ENCODE data around the gene NEXN. TPM values are rescaled to one million over a fixed set of nuclear protein-coding genes. Genes with fewer than 3 reads are reported as not detected.

The NEXN gene
- total RNA-seq, 2 experiments from 2014 or later: not detected

GRCh38 chr1:77970192-77970591, 81.8 kb downstream of the NEXN start:
- no TSS peak for BruUV-seq (replicated peaks)
- Histone ChIP-seq H4K20me1 (ENCODE audit: insufficient read depth, low read length) (peaks cover 60% of the 10 kb centered on the region), H3K4me2 (ENCODE audit: low read length) (no peak overlapping the region), H2AFZ (ENCODE audit: low read length) (no peak overlapping the region), H3K79me2 (ENCODE audit: insufficient read depth, low read depth, low read length) (peaks cover 97% of the 10 kb centered on the region), H3K9me2 (ENCODE audit: insufficient read depth, low read length) (no peaks in the 10 kb centered on the region), H3K36me3 (ENCODE audit: insufficient read depth, low read length) (peaks cover 100% of the 10 kb centered on the region), H3K4me1 (ENCODE audit: insufficient read depth, low read length, poor library complexity, severe bottlenecking) (peaks cover 9% of the 10 kb centered on the region), H3K27ac (ENCODE audit: low read depth, low read length, poor library complexity, severe bottlenecking) (no peak overlapping the region), H3K4me3 (ENCODE audit: low read depth, low read length, poor library complexity, severe bottlenecking) (no peak overlapping the region), H3K9me3 (ENCODE audit: low read length) (no peaks in the 10 kb centered on the region)
- intact Hi-C loops (cut with micrococcal nuclease; ENCODE audit: unreplicated experiment): no loop called here
- ChIA-PET CTCF (ENCODE audit: unreplicated experiment) (no interaction called here), POLR2A (interaction anchor here (1.0 to 6.4 kb wide), 2 partner anchors 7 to 34 kb away, joined by 3 to 47 read pairs; partner anchors contain the start of genes DNAJB4 and FUBP1)
- no peak for DNase-seq (ENCODE audit: low spot score)
- TF ChIP-seq EZH2phosphoT487 (IDR thresholded peaks at IDR 0.05; ENCODE audit: borderline replicate concordance, low read depth, low read length) (no peak), CTCF (conservative IDR thresholded peaks at IDR 0.05; ENCODE audit: low read length) (no peak)

GRCh38 chr1:77972080-77972479, 83.7 kb downstream of the NEXN start:
- no peak for DNase-seq (ENCODE audit: low spot score)
- no peak overlapping the region for H3K4me2 ChIP-seq (ENCODE audit: low read length)
- BruUV-seq (replicated peaks): no TSS peak
- TF ChIP-seq EZH2phosphoT487 (IDR thresholded peaks at IDR 0.05; ENCODE audit: borderline replicate concordance, low read depth, low read length) (no peak), CTCF (conservative IDR thresholded peaks at IDR 0.05; ENCODE audit: low read length) (no peak)
- peaks cover 100% of the 10 kb centered on the region for H3K79me2 ChIP-seq (ENCODE audit: insufficient read depth, low read depth, low read length)
- ChIA-PET CTCF (ENCODE audit: unreplicated experiment) (no interaction called here), POLR2A (interaction anchor here (0.5 to 0.7 kb wide), 4 partner anchors 15 to 312 kb away, joined by 3 to 9 read pairs (median 3); no protein-coding TSS in a partner anchor)
- H3K4me1 ChIP-seq (ENCODE audit: insufficient read depth, low read length, poor library complexity, severe bottlenecking): peaks cover 28% of the 10 kb centered on the region
- no peaks in the 10 kb centered on the region for H3K9me3 ChIP-seq (ENCODE audit: low read length)
- no peaks in the 10 kb centered on the region for H3K9me2 ChIP-seq (ENCODE audit: insufficient read depth, low read length)
- no peak overlapping the region for H2AFZ ChIP-seq (ENCODE audit: low read length)
- H3K27ac ChIP-seq (ENCODE audit: low read depth, low read length, poor library complexity, severe bottlenecking): no peak overlapping the region
- peaks cover 69% of the 10 kb centered on the region for H4K20me1 ChIP-seq (ENCODE audit: insufficient read depth, low read length)
- H3K4me3 ChIP-seq (ENCODE audit: low read depth, low read length, poor library complexity, severe bottlenecking): no peak overlapping the region
- peaks cover 100% of the 10 kb centered on the region for H3K36me3 ChIP-seq (ENCODE audit: insufficient read depth, low read length)
- intact Hi-C loops (cut with micrococcal nuclease; ENCODE audit: unreplicated experiment): no loop called here

- H3K27ac ChIP-seq (ENCODE audit: low read depth, low read length, poor library complexity, severe bottlenecking): no peak overlapping the region
- peak overlapping the region; percentile 90 for H3K4me2 ChIP-seq (ENCODE audit: low read length)
- intact Hi-C loops (cut with micrococcal nuclease; ENCODE audit: unreplicated experiment): no loop called here
Observed at GRCh38 chr1:77975386-77975785, 87.0 kb downstream of the NEXN start.

More at GRCh38 chr1:77975386-77975785, 87.0 kb downstream of the NEXN start:
- no peaks in the 10 kb centered on the region for H3K9me2 ChIP-seq (ENCODE audit: insufficient read depth, low read length)
- no peak overlapping the region for H2AFZ ChIP-seq (ENCODE audit: low read length)
- peak overlapping the region; percentile 87 for H3K4me3 ChIP-seq (ENCODE audit: low read depth, low read length, poor library complexity, severe bottlenecking)
- peaks cover 57% of the 10 kb centered on the region for H4K20me1 ChIP-seq (ENCODE audit: insufficient read depth, low read length)
- TF ChIP-seq CTCF (conservative IDR thresholded peaks at IDR 0.05; ENCODE audit: low read length) (no peak), EZH2phosphoT487 (IDR thresholded peaks at IDR 0.05; ENCODE audit: borderline replicate concordance, low read depth, low read length) (no peak)
- H3K4me1 ChIP-seq (ENCODE audit: insufficient read depth, low read length, poor library complexity, severe bottlenecking): peaks cover 29% of the 10 kb centered on the region
- ChIA-PET CTCF (ENCODE audit: unreplicated experiment) (interaction anchor here (1.6 kb wide), 1 partner anchor 10 kb away, joined by 5 read pairs; no protein-coding TSS in a partner anchor), POLR2A (interaction anchor here (0.6 to 4.9 kb wide), 10 partner anchors 8 to 431 kb away, joined by 3 to 47 read pairs (median 4); partner anchors contain the start of gene DNAJB4)
- no peak for DNase-seq (ENCODE audit: low spot score)
- no TSS peak for BruUV-seq (replicated peaks)
- peaks cover 80% of the 10 kb centered on the region for H3K36me3 ChIP-seq (ENCODE audit: insufficient read depth, low read length)
- H3K9me3 ChIP-seq (ENCODE audit: low read length): no peaks in the 10 kb centered on the region
- peaks cover 95% of the 10 kb centered on the region for H3K79me2 ChIP-seq (ENCODE audit: insufficient read depth, low read depth, low read length)

Measured in OCI-LY7 (cell line).